Inferior parietal cortex (tissue), 1 donor: ENCODE measurements around the gene CLIC5.

Experiments
- DNase-seq: peaks from one replicate; pipeline ENCODE4 v3.0.0-alpha.2; 2016; ENCODE audit errors: extremely low spot score

The CLIC5 gene

GRCh38 chr6:45843848-45844521 lies 171.7 kb downstream of the CLIC5 start:
- DNase-seq = no peak

- no peak for DNase-seq
Observed at GRCh38 chr6:45841062-45841461, 174.6 kb downstream of the CLIC5 start.

GRCh38 chr6:45838996-45839395 lies 176.7 kb downstream of the CLIC5 start:
- DNase-seq = no peak

- DNase-seq = no peak
Observed at GRCh38 chr6:45838451-45838850, 177.2 kb downstream of the CLIC5 start.

- no peak for DNase-seq
Observed at GRCh38 chr6:45837541-45838200, 178.0 kb downstream of the CLIC5 start.

GRCh38 chr6:45836984-45837383 lies 178.7 kb downstream of the CLIC5 start:
- DNase-seq = no peak

GRCh38 chr6:45836438-45836824 lies 179.2 kb downstream of the CLIC5 start:
- no peak for DNase-seq

GRCh38 chr6:45835721-45836437 lies 179.8 kb downstream of the CLIC5 start:
- DNase-seq = no peak

- no peak for DNase-seq
Observed at GRCh38 chr6:45832063-45832462, 183.6 kb downstream of the CLIC5 start.
